ENCODE results near the gene NRXN2.

DNA sequence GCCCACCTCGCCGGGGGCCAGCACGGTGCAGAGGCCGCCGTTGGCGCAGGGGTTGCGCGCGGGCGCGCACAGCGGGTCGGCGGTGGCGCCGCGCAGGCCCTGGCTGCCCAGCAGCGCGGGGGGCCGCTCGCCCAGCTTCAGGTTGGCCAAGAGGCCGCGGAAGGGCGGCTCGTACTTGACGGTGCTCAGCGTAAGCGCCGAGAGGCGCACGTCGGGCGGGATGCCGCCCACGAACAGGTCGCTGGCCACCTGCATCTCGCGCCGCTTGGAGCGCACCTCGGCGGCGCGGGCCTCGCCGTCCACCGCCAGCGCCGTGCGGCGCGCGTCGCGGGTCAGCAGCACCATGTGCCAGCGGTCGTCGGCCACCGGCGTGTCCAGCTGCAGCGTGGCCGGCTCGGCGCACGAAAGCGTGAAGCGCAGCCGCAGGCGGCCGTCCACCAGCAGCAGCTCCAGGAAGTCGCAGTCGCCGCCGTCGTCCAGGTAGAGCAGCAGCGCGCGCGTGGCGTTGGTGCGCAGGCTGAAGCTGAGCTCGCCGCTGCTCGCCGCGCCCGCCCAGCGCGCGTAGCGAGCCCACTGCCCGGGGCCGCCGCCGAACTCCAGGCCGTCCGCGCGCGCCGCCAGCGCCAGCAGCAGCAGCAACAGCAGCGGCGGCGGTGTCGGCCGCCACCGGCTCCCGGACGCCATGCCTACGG is 9.8 kb downstream of the NRXN2 start:
- TF ChIP-seq, protein P1, sequence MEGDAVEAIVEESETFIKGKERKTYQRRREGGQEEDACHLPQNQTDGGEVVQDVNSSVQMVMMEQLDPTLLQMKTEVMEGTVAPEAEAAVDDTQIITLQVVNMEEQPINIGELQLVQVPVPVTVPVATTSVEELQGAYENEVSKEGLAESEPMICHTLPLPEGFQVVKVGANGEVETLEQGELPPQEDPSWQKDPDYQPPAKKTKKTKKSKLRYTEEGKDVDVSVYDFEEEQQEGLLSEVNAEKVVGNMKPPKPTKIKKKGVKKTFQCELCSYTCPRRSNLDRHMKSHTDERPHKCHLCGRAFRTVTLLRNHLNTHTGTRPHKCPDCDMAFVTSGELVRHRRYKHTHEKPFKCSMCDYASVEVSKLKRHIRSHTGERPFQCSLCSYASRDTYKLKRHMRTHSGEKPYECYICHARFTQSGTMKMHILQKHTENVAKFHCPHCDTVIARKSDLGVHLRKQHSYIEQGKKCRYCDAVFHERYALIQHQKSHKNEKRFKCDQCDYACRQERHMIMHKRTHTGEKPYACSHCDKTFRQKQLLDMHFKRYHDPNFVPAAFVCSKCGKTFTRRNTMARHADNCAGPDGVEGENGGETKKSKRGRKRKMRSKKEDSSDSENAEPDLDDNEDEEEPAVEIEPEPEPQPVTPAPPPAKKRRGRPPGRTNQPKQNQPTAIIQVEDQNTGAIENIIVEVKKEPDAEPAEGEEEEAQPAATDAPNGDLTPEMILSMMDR (IDR thresholded peaks at IDR 0.05; ENCODE audit: low read length): no peak
- TF ChIP-seq EZH2 (IDR thresholded peaks at IDR 0.05; ENCODE audit: borderline replicate concordance, low read length): no peak
